Measurements from ENCODE around the gene SMPD1. TPM values are rescaled to one million over a fixed set of nuclear protein-coding genes. Genes with fewer than 3 reads are reported as not detected.

The SMPD1 gene
- 8.0 and 38.8 TPM in 2 replicates for total RNA-seq

GRCh38 chr11:6389905-6390717 lies at the start of gene SMPD1:
Gene SMPD1 (plus strand): TSS chr11:6390474. CDS start chr11:6390599, 125 bp downstream.
- DNase-seq (ENCODE audit: low read depth): peak; percentile 92

DNA sequence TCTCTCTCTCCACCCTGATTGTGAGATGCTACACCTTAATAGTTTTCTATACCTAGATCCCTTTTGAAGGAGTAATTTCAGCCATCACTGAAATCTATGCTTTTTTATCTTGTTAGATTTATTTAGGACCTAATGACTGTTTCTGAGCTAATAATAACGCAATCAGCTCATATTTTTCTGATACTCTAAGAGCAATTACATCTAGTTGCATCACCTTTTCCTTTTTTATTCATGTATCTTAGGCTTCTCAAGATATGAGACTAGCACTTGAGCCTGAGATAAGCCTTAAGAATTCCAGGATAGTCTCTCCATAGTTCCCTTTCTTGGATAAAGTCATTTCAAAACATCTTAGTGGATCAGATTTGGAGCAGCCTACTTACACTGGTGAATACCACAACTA lies 44.9 kb upstream of the SMPD1 start:
- DNase-seq (ENCODE audit: low read depth): no peak

- DNase-seq (ENCODE audit: low read depth): no peak
Observed at GRCh38 chr11:6350043-6350442, 40.2 kb upstream of the SMPD1 start.

DNA sequence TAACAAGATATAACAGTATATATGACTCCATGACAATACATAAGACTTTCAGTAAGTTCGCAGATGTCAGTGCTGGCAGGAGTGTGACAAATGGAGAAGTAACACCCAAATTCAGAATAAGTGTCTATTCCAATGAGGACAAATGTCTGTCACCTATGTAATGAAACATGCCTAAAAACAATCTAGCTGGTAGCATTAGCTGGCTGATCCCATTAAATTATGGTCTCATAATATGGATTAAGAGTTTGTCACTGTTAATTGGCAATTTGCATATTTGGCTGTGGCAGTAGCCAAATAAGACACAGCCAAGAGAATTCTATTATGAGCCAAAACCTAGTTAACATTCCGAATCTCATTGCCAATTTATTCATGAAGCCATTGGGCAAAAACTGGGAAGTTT lies 39.8 kb upstream of the SMPD1 start:
- no peak for DNase-seq (ENCODE audit: low read depth)

DNA sequence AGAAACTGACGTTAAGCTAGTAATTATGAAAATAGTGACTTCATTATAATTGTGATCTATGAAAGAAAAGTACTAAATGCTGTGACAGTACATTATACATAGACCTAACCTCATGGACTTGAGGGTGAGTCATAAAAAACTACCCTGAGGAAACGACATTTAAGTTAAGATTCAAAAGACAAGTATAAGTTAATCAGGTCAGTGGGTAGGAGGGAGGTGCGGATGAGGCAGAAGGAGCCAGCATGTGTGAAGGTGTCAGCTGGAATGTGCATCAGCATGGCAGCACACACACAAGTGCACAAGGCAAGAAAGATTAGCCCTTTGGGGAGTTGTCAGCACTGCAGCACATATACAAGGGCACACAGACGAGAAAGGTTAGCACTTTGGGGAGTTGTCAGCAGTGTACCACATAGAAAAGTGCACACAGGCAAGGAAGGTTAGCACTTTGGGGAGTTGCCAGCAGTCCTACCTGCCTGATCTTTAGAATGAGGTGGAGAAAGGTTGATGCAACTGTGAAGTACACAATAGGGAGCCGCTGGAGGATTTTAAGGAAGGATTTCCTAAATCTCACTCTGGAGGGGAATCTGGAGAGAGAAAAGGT lies 38.4 kb upstream of the SMPD1 start:
- no peak for DNase-seq (ENCODE audit: low read depth)

- peak; percentile 77 for DNase-seq (ENCODE audit: low read depth)
Observed at GRCh38 chr11:6353367-6353987, 36.8 kb upstream of the SMPD1 start.

DNA sequence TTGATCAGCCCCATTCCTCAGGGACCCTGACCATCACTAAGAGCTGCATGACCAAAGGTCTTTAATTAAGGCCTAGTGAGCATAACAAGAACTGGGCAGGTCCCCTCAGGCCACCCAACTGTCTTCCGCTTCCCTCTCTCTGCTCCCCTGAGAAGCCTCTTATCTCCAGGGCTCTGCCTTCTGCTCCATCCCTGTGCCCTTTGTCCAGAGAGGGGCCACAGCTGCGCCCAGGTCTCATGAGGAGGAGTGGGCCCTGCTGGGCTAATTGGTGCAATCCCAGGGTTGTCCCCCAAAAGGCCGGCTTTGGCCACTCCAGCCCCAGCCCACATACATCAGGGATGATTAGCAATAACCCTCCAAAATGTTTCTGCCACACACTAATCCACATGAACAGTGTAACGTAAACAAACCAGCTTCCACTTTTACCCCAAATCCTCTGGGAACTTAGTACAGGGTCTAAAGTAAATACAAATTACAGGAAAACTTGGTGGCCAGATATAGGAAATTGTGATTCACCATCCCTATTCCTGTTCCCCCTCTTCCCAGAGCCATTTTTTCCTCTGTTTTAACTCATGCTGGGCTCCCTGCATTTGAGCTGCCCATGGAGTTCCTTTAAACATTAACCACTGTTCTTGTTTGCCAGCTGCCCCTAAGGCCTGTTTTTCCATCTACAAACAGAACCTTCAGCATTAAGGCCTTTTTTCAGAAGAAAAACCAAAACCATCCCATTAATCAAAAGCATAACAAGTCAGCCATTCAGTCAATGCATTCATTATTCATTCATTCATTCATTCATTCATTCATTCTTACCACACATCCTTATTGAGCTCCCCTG lies 35.4 kb upstream of the SMPD1 start:
- peak; percentile 89 for DNase-seq (ENCODE audit: low read depth)

DNA sequence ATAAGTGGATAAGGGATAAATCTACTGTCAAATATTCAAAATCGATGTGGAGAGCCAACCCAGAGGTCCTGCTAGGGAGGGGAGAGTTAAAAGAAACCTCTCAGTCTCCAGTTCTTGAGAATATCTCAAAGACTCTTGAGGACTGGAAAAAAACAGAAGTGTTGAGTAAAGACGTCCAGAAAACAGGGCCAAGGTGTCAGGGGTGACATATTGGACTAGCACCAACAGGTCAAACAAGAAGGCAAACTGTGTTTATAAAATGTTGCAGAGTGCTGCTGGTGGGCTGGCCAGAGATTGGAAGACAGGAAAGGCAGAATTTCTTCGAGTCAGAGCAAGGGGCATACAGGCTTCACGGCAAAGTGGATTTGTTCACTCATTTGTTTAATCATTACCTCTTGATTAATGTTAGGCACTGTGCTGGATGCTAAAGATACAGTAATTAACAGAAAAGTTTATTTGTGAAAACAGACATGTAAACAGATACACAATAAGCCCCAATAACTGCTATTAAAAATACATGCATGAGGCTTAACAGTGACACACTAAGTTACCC lies 33.7 kb upstream of the SMPD1 start:
- peak; percentile 67 for DNase-seq (ENCODE audit: low read depth)

DNA sequence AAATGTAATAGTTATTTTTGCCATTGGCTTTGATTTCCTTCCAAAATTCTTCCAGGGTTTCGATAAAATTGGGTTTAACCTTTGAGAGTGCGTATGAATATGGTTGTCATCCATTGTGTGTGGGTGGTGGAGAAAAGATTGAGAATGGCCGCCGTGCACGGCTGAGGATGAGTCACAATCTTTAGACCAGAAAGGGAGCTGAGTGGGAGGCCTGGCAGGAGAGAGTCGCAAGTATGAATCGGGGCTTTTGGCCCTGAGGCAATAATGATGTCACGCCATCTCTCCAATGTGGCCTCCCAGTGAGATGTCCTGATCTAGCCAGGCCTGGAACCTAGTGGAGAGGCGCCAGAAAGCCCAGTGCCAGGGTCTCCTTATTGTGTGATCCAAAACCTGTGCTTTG lies 33.1 kb upstream of the SMPD1 start:
- peak; percentile 89 for DNase-seq (ENCODE audit: low read depth)

GRCh38 chr11:6360183-6360582 lies 30.1 kb upstream of the SMPD1 start:
- DNase-seq (ENCODE audit: low read depth): peak; percentile 9

DNA sequence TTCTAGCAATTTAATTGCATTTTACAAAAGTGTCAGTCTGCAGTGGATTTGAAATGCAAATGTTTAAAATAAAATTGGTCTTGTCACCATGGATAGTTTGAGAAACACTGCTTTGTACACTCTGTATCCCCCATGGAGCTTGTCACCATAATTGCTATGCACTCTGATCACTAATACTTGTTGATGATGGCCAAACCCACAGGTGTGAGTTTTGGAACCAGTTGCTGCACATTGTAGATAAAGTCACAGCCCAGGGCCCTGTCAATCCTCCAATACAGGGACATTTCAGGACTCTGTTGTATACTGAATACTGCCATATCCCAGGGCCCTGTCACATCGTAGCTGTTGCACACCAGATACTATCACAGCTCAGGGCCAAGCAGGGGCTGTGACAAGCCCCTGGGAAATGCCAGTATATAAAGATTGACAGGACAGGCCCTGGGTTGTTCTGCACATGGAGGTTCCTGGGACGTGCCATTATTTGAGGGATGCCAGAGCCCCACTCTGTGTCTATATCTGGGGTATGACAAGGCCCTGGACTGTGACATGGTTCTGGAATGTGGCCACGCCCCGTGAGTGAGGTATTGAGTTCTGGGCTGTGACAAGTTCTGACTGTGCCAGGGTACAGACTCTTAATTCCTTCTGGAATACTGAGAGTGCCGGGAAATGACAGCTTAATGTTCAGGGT lies 27.9 kb upstream of the SMPD1 start:
- no peak for DNase-seq (ENCODE audit: low read depth)

GRCh38 chr11:6362873-6363678 lies 27.2 kb upstream of the SMPD1 start:
- peak; percentile 69 for DNase-seq (ENCODE audit: low read depth)

DNA sequence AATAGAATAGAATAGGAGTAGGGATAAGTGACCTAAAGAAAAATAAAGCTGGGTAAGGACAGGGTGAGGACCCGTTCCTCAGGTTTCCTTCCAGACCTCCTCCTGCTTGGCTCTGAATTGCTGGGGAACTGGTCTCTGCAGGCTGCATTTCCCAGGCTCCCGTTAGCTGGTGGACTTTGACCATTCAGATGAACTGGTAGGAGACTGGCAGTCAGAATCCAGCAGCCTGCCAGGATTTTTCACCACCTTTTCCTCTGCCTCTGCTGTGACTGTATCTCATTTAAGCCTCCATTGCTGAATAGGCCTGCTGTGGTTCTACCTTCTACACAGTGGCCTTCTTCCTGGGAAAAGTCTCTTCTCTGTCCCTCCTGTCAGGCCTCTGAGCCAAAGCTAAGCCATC lies 24.6 kb upstream of the SMPD1 start:
- DNase-seq (ENCODE audit: low read depth): peak; percentile 48

DNA sequence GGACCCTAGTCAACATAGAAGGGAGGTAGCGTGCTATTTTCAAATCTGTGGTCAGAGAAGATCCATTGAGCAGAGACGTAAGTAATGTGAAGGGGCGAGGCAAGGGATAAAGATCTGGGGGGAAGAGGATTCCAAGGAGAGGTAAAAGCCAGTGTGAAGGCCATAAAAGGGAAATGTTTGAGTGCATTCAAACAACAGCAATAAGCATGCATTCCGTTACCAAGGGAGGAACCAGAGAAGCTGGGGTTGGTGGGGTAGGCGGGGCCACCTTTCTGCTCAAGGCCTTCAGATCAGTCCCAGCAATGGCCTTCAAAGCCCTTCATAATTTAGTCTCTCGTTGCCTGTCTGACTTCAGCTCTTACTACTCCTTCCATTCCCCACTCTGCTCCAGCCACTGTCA lies 18.4 kb upstream of the SMPD1 start:
- DNase-seq (ENCODE audit: low read depth): no peak

DNA sequence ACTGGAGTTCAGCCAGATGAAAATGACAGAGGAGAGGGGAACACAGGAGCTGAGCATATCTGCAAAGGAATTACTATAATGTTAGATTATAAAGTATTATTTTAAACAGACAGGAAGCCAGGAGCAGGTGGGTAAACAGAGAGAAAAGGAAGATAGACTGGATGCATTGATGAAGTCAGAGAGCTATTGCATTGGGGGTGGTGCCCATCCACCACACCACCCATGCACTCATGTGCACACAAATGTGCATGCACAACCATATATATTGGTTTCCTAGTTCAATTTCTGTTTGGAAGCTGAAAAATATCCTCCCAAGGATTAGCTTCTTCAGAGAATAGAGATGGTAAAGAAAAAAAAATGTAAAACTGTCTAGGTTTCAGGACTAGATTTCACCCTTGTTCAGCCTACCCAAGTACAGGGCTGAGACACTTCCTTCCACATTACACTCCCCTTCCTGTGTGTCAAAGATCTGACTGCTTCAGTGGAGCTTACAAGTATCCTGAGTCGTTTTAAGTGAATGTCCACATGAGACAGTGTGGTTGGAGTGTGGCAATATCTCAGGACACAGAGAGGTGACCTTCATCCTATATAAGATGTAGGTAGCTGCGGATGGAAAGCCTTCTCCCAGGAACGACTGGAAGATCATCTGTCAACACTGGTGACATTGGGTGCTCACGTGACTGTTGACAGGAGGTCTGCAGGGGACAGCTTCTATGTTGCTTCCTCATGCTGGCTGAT lies 12.2 kb upstream of the SMPD1 start:
- DNase-seq (ENCODE audit: low read depth): no peak

GRCh38 chr11:6378640-6378989 lies 11.7 kb upstream of the SMPD1 start:
- no peak for DNase-seq (ENCODE audit: low read depth)

DNA sequence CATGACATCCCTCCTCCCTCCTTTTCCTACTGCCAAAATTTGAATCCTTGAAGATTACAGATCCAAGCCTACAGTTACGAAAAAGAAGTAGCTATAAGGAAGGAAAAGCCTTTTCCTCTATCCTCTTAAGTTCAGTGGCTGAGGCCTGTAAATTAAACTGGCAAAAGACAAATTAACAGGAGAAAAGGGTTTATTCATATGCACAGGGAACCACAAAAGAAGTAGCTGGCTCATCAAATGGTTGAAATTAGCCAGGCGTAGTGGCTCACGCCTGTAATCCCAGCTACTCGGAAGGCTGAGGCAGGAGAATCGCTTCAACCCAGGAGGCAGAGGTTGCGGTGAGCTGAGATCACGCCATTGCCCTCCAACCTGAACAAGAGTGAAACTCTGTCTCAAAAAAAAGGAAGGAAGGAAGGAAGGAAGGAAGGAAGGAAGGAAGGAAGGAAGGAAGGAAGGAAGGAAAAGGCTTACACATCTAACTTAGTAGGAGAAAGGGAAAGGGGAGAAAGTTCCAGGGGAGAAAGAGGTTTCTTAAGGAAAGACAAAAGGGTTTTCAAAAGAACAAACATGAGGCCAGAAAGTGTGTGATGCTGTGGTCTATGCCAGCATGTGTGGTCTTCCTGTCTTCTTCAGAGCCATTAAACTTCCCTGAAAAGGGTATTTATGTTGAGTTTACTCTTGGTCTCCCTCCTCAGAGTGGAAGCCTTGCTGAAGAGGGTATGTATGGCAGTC lies 5.1 kb upstream of the SMPD1 start:
- DNase-seq (ENCODE audit: low read depth): no peak

DNA sequence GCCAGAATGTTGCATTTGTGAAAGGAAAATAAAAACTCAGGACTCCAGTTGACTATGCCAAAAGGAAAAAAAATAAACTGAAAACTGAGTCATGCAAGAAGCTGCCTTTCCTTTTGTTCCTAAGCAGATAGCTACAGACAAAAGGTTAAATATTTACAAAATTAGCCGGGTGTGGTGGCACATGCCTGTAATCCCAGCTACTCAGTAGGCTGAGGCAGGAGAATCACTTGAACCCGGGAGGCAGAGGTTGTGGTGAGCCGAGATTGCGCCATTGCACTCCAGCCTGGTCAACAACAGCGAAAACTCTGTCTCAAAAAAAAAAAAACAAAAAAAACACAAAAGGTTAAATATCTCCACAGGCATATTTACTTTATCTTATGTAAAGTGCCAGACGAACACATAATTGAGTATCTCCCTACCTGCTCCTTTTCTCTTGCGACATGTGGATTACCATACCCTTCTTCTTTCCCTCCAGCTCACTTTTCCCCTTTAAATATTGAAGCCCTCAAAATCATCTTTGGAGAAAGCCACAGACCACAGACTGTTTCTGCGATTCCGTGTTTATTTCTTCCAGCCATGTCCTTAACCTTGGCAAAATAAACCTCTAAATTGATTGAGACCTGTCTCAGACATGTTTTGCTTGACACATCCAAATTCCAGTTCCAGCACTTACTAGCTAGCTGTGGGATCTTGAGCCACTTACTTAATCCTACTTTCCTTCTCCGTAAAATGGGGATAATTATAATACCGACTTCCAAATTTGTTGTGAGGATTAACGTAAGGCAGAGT lies 2.3 kb upstream of the SMPD1 start:
- DNase-seq (ENCODE audit: low read depth): peak; percentile 96

Data from renal cortical epithelial cell (primary cell).